SK-N-SH treated with all-trans-retinoic acid at 6 μM for 48 hours (cell line): ENCODE results near the gene BCL7B.

Experiments used
- ATAC-seq: fragments of 200-7000 bp; cut with Tn5 transposase; 3 replicates; pipeline ENCODE4 v1.9.1; 2020; ENCODE audit warnings: mild to moderate bottlenecking, moderate library complexity
- ARNTL ChIP-seq: fragments of 450-650 bp; formaldehyde crosslinking; IDR thresholded peaks from 2 replicates; pipeline ENCODE4 v1.5.0; 2020; ENCODE audit warnings: low read depth, mild to moderate bottlenecking, moderate library complexity, borderline replicate concordance
- BACH2 ChIP-seq: fragments of 250-450 bp; sonication (Bioruptor Pico); IDR thresholded peaks from 2 replicates; pipeline ENCODE4 v1.9.0; 2021; ENCODE audit warnings: mild to moderate bottlenecking, borderline replicate concordance
- CSDC2 ChIP-seq: fragments of 250-450 bp; sonication (Bioruptor Pico); IDR thresholded peaks from 2 replicates; pipeline ENCODE4 v1.5.0; 2020; ENCODE audit warnings: mild to moderate bottlenecking, moderate library complexity
- ESRRG ChIP-seq: fragments of 250-450 bp; sonication (Bioruptor Pico); IDR thresholded peaks from 2 replicates; pipeline ENCODE4 v1.6.1; 2021; ENCODE audit warnings: mild to moderate bottlenecking
- GLIS3 ChIP-seq: fragments of 250-450 bp; sonication (Bioruptor Pico); IDR thresholded peaks from 2 replicates; pipeline ENCODE4 v1.5.0; 2020; ENCODE audit warnings: mild to moderate bottlenecking, moderate library complexity
- ISL1 ChIP-seq: fragments of 250-450 bp; sonication (Bioruptor Pico); IDR thresholded peaks from 2 replicates; pipeline ENCODE4 v2.1.2; 2022; ENCODE audit warnings: mild to moderate bottlenecking, moderate library complexity
- OSR1 ChIP-seq: fragments of 250-450 bp; sonication (Bioruptor Pico); IDR thresholded peaks from 2 replicates; pipeline ENCODE4 v1.8.0; 2022; ENCODE audit warnings: moderate library complexity, mild to moderate bottlenecking, inconsistent platforms
- PPARA ChIP-seq: fragments of 250-450 bp; sonication (Bioruptor Pico); IDR thresholded peaks from 2 replicates; pipeline ENCODE4 v1.5.0; 2020; ENCODE audit warnings: mild to moderate bottlenecking, borderline replicate concordance
- RARB ChIP-seq: fragments of 250-450 bp; sonication (Bioruptor Pico); IDR thresholded peaks from 2 replicates; pipeline ENCODE4 v1.8.0; 2021; ENCODE audit warnings: mild to moderate bottlenecking, moderate library complexity
- SNAI2 ChIP-seq: fragments of 250-450 bp; sonication (Bioruptor Pico); IDR thresholded peaks from 2 replicates; pipeline ENCODE4 v1.5.0; 2020; ENCODE audit warnings: mild to moderate bottlenecking, moderate library complexity
- TOX ChIP-seq: fragments of 250-450 bp; sonication (Bioruptor Pico); IDR thresholded peaks from 2 replicates; pipeline ENCODE4 v1.8.0; 2021; ENCODE audit warnings: mild to moderate bottlenecking, moderate library complexity, borderline replicate concordance
- ZC3H10 ChIP-seq: fragments of 250-450 bp; sonication (Bioruptor Pico); IDR thresholded peaks from 2 replicates; pipeline ENCODE4 v1.5.1; 2021; ENCODE audit warnings: mild to moderate bottlenecking, moderate library complexity
- ZFP3 ChIP-seq: fragments of 250-450 bp; sonication (Bioruptor Pico); IDR thresholded peaks from 2 replicates; pipeline ENCODE4 v1.5.0; 2020; ENCODE audit warnings: mild to moderate bottlenecking, moderate library complexity
- ZFP30 ChIP-seq: fragments of 450-650 bp; formaldehyde crosslinking; IDR thresholded peaks from 2 replicates; pipeline ENCODE4 v1.5.0; 2022; ENCODE audit warnings: mild to moderate bottlenecking, moderate library complexity
- ZNF565 ChIP-seq: fragments of 450-650 bp; formaldehyde crosslinking; conservative IDR thresholded peaks from 2 replicates; pipeline ENCODE4 v1.5.0; 2020; ENCODE audit warnings: low read depth, mild to moderate bottlenecking, moderate library complexity
- ZNF70 ChIP-seq: fragments of 450-650 bp; formaldehyde crosslinking; IDR thresholded peaks from 2 replicates; pipeline ENCODE4 v1.5.0; 2020; ENCODE audit warnings: mild to moderate bottlenecking, moderate library complexity
- ZNF8 ChIP-seq: fragments of 450-650 bp; formaldehyde crosslinking; IDR thresholded peaks from 2 replicates; pipeline ENCODE4 v1.5.0; 2020; ENCODE audit warnings: mild to moderate bottlenecking, moderate library complexity
- TF ChIP-seq, protein P1 (sequence below): fragments of 250-450 bp; sonication (Bioruptor Pico); IDR thresholded peaks from 2 replicates; pipeline ENCODE4 v1.8.0; 2020; ENCODE audit warnings: mild to moderate bottlenecking, moderate library complexity, borderline replicate concordance
- TF ChIP-seq, protein P2 (sequence below): fragments of 250-450 bp; sonication (Bioruptor Pico); IDR thresholded peaks from 2 replicates; pipeline ENCODE4 v1.8.0; 2021; ENCODE audit warnings: low read depth, mild to moderate bottlenecking, moderate library complexity, borderline replicate concordance
- TF ChIP-seq, protein P3 (sequence below): fragments of 250-450 bp; sonication (Bioruptor Pico); IDR thresholded peaks from 2 replicates; pipeline ENCODE4 v1.5.0; 2020; ENCODE audit warnings: mild to moderate bottlenecking, moderate library complexity
- TF ChIP-seq, protein P4 (sequence below): fragments of 250-450 bp; sonication (Bioruptor Pico); IDR thresholded peaks from 2 replicates; pipeline ENCODE4 v1.5.1; 2021; ENCODE audit warnings: mild to moderate bottlenecking, moderate library complexity

The BCL7B gene

DNA sequence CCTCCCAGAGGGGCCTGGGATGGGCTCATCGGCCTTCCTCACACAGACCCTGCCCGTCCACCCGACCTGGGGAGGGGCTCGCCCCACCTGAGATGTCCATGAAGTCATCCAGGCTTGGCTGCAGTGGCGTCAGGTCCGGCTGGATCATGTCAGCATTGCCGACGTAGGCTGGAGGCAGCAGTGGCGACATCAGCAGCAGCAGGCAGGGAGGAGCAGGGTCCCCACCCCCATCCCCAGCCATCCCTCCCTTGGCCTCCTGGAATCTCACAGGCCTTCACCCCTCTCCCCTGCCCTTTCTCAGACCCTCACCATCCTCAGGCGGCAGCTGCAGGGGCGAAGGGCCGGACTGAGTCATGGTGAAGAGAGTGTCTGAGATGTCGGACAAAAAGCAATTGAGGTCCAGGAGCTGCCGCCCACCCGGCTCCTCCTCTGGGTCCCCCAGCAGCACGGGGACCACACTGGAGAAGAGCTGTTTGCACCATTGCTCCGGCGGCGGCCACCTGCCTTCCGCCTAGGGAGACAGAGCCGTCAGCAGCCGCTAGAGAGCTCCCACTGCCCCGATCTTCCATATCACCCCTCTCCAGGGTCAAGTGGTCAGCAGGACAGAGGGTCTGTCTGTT is 48.2 kb upstream of the BCL7B start:
- ATAC-seq: no peak
- no peak for TF ChIP-seq ZC3H10 (CRISPR knock-in tag)
- TF ChIP-seq SNAI2 (CRISPR knock-in tag): no peak
- TF ChIP-seq BACH2: no peak
- TF ChIP-seq OSR1 (CRISPR knock-in tag): no peak
- TF ChIP-seq, protein P1, sequence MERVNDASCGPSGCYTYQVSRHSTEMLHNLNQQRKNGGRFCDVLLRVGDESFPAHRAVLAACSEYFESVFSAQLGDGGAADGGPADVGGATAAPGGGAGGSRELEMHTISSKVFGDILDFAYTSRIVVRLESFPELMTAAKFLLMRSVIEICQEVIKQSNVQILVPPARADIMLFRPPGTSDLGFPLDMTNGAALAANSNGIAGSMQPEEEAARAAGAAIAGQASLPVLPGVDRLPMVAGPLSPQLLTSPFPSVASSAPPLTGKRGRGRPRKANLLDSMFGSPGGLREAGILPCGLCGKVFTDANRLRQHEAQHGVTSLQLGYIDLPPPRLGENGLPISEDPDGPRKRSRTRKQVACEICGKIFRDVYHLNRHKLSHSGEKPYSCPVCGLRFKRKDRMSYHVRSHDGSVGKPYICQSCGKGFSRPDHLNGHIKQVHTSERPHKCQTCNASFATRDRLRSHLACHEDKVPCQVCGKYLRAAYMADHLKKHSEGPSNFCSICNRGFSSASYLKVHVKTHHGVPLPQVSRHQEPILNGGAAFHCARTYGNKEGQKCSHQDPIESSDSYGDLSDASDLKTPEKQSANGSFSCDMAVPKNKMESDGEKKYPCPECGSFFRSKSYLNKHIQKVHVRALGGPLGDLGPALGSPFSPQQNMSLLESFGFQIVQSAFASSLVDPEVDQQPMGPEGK (CRISPR knock-in tag): no peak
- TF ChIP-seq ARNTL (CRISPR knock-in tag): no peak
- no peak for TF ChIP-seq CSDC2
- TF ChIP-seq, protein P2, sequence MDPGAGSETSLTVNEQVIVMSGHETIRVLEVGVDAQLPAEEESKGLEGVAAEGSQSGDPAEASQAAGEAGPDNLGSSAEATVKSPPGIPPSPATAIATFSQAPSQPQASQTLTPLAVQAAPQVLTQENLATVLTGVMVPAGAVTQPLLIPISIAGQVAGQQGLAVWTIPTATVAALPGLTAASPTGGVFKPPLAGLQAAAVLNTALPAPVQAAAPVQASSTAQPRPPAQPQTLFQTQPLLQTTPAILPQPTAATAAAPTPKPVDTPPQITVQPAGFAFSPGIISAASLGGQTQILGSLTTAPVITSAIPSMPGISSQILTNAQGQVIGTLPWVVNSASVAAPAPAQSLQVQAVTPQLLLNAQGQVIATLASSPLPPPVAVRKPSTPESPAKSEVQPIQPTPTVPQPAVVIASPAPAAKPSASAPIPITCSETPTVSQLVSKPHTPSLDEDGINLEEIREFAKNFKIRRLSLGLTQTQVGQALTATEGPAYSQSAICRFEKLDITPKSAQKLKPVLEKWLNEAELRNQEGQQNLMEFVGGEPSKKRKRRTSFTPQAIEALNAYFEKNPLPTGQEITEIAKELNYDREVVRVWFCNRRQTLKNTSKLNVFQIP (CRISPR knock-in tag): no peak
- TF ChIP-seq, protein P3, sequence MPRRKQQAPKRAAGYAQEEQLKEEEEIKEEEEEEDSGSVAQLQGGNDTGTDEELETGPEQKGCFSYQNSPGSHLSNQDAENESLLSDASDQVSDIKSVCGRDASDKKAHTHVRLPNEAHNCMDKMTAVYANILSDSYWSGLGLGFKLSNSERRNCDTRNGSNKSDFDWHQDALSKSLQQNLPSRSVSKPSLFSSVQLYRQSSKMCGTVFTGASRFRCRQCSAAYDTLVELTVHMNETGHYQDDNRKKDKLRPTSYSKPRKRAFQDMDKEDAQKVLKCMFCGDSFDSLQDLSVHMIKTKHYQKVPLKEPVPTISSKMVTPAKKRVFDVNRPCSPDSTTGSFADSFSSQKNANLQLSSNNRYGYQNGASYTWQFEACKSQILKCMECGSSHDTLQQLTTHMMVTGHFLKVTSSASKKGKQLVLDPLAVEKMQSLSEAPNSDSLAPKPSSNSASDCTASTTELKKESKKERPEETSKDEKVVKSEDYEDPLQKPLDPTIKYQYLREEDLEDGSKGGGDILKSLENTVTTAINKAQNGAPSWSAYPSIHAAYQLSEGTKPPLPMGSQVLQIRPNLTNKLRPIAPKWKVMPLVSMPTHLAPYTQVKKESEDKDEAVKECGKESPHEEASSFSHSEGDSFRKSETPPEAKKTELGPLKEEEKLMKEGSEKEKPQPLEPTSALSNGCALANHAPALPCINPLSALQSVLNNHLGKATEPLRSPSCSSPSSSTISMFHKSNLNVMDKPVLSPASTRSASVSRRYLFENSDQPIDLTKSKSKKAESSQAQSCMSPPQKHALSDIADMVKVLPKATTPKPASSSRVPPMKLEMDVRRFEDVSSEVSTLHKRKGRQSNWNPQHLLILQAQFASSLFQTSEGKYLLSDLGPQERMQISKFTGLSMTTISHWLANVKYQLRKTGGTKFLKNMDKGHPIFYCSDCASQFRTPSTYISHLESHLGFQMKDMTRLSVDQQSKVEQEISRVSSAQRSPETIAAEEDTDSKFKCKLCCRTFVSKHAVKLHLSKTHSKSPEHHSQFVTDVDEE (CRISPR knock-in tag): no peak
- no peak for TF ChIP-seq ZNF8 (CRISPR knock-in tag)
- TF ChIP-seq ISL1 (CRISPR knock-in tag): no peak
- TF ChIP-seq RARB (CRISPR knock-in tag): no peak
- no peak for TF ChIP-seq ZFP30
- TF ChIP-seq GLIS3 (CRISPR knock-in tag): no peak
- no peak for TF ChIP-seq ZNF70 (CRISPR knock-in tag)
- no peak for TF ChIP-seq ZNF565 (CRISPR knock-in tag)
- TF ChIP-seq TOX (CRISPR knock-in tag): no peak
- TF ChIP-seq, protein P4, sequence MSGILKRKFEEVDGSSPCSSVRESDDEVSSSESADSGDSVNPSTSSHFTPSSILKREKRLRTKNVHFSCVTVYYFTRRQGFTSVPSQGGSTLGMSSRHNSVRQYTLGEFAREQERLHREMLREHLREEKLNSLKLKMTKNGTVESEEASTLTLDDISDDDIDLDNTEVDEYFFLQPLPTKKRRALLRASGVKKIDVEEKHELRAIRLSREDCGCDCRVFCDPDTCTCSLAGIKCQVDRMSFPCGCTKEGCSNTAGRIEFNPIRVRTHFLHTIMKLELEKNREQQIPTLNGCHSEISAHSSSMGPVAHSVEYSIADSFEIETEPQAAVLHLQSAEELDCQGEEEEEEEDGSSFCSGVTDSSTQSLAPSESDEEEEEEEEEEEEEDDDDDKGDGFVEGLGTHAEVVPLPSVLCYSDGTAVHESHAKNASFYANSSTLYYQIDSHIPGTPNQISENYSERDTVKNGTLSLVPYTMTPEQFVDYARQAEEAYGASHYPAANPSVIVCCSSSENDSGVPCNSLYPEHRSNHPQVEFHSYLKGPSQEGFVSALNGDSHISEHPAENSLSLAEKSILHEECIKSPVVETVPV: no peak
- TF ChIP-seq PPARA: no peak
- TF ChIP-seq ESRRG: no peak

DNA sequence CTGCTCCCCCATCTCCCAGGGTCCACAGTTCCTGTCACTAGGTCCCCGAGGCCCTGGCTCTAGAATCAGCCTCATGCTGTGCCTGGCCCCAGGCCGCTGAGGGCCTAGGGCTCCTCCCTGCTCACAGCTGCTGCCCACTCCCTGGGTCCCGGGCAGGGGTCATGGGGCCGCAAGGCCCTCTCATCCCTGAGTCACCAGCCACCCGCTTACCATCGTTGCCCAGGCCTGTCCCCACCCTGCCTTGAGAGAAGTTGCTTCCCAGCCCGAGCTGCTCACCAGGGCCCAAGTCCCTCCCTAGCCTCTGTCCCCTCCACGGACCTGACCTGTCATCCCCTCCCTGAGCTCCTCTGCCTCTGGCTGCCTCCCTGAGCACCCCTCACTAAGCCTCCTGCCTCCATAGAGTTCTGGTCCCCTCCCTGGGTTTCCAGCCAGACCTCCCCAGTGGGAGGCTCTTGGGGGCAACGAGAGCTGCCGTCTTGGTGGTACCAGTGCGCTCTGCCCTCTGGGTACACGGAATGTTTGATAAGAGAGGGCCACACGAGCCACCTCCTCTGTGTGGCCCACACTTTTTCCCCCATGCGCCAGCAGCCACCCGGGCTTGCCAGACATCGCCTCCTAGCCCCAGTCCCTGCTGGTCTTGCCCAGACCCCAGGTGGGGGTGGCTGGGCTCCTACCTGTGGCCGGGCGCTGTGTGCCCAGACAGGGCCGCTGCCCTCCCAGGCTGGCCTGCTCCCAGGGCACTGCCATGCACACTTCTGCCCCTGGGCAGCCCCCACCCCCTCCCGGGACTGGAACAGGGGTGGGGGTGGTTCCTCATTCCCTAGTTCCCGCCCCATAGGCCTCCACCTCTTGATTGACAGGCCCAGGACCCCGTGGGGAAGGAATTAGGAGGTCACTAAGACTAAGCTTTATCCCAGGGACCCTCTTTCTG is 45.5 kb upstream of the BCL7B start:
- no peak for ATAC-seq
- TF ChIP-seq ZNF8 (CRISPR knock-in tag) (no peak), TOX (CRISPR knock-in tag) (no peak), BACH2 (no peak), OSR1 (CRISPR knock-in tag) (no peak), CSDC2 (no peak)

DNA sequence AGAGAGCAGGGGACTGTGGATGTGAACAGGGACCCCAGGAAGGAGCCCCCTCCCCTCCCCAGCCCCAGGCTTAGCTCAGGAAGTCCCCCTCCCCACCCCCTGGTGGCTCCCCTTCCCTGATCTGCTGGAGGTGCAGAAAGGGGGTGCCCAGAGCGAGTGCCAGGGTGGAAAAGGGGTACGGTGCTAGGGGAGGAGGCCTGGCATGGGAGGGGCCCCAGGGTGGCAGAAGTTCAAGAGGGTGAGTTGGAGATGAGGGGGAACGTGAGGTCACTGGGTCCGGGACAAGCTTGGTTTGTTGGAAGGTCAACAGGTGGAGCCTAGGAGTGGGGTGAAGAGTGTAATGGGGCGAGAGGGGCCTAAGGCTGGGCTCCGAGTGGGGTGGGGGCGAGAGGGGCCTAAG is 42.4 kb upstream of the BCL7B start:
- no peak for ATAC-seq
- TF ChIP-seq GLIS3 (CRISPR knock-in tag): no peak
- no peak for TF ChIP-seq ZNF70 (CRISPR knock-in tag)
- TF ChIP-seq ZFP3 (CRISPR knock-in tag): no peak
